Measurements from ENCODE around the gene SFXN1.
"Not testable (repeated sequence)": the region's sequence is repeated elsewhere in the genome, so short reads cannot be mapped to it uniquely, and the experiment has no call there.

The SFXN1 gene

DNA sequence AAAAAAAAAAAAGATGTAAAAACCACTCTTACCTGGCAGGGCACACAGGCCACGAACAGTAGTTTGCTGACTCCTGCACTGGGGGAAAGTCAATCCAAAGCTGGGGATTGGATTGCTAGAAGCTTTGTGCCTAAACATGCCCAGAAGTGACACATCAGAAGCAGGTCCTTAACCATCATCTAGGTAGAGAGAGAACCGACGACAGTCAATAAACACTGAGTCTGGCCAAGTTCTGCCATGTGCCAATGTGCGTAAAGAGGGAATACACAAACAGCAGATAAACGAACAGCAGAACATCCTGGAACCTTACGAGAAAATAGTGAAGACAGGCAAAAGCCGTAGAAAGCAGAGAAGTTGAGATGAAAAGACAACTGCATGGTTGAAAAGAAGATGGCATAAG is 14.9 kb downstream of the SFXN1 start:
- no peak for DNase-seq (ENCODE audit: low read depth in 2 of 2)
- TF ChIP-seq, protein P1, sequence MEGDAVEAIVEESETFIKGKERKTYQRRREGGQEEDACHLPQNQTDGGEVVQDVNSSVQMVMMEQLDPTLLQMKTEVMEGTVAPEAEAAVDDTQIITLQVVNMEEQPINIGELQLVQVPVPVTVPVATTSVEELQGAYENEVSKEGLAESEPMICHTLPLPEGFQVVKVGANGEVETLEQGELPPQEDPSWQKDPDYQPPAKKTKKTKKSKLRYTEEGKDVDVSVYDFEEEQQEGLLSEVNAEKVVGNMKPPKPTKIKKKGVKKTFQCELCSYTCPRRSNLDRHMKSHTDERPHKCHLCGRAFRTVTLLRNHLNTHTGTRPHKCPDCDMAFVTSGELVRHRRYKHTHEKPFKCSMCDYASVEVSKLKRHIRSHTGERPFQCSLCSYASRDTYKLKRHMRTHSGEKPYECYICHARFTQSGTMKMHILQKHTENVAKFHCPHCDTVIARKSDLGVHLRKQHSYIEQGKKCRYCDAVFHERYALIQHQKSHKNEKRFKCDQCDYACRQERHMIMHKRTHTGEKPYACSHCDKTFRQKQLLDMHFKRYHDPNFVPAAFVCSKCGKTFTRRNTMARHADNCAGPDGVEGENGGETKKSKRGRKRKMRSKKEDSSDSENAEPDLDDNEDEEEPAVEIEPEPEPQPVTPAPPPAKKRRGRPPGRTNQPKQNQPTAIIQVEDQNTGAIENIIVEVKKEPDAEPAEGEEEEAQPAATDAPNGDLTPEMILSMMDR (IDR thresholded peaks at IDR 0.05; ENCODE audit: low read depth, low read length) = no peak
- H3K4me3 ChIP-seq (replicated peaks in 1 of 2; ENCODE audit: low read depth in 2 of 2, low read length in 2 of 2) = no peak overlapping the region

DNA sequence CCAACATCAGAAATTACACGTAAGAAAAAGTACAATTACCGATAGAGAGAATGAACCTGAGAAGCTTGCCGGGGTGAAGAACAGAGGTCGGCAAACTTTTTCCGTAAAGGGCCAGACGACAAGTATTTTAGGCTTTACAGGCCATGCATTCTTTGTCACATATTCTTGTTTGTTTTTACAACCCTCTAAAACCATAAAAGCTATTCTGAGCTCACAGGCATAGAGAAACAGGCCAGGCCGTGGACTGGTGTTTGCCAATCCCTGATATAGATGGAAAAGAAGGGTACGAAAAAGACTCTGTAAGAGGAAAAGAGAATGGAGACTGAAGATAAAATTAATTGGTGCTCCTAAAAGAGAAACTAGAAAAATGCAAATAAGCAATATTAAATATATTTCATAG is 15.4 kb downstream of the SFXN1 start:
- TF ChIP-seq, protein P1 (IDR thresholded peaks at IDR 0.05; ENCODE audit: low read depth, low read length) = no peak
- no peak for DNase-seq (ENCODE audit: low read depth in 2 of 2)
- H3K4me3 ChIP-seq (replicated peaks in 1 of 2; ENCODE audit: low read depth in 2 of 2, low read length in 2 of 2) = no peak overlapping the region

DNA sequence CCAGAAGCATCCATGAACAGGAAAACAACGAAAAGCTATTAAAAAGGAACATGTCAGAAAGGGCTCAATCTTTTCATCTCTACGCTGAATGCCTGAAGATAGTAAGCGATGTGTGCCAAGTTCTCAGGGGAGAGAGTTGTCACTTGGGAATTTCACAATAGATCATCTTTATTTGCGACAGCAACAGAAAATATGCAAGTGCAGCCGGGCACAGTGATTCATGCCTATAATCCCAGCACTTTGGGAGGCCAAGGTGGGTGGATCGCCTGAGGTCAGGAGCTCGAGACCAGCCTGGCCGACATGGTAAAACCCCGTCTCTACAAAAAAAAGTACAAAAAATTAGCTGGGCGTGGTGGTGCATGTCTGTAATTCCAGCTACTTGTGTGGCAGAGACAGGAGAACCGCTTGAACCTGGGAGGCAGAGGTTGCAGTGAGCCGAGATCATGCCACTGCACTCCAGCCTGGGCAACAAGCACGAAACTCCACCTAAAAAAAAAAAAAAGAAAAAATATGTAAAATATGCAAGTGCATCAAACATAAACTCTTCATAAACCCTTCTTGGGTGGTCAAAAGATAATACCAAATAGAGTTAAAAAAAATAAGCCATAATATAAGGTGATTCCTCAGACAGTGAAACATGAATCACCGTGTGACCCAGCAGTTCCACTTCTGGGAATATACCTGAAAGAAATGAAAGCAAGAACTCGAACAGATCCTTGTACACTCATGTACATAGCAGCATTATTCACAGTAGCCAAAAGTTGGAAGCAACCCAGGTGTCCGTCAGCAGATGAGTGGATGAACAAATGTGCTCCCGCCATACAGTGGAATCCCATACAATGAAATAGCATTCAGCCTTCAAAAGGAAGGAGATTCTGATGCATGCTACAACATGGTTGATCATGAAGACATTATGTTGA is 16.2 kb downstream of the SFXN1 start:
- H3K4me3 ChIP-seq (replicated peaks in 1 of 2; ENCODE audit: low read depth in 2 of 2, low read length in 2 of 2) = no peak overlapping the region
- TF ChIP-seq, protein P1 (IDR thresholded peaks at IDR 0.05; ENCODE audit: low read depth, low read length) = no peak
- DNase-seq (ENCODE audit: low read depth in 2 of 2) = peak in 1 of 2 donors; percentile 52

DNA sequence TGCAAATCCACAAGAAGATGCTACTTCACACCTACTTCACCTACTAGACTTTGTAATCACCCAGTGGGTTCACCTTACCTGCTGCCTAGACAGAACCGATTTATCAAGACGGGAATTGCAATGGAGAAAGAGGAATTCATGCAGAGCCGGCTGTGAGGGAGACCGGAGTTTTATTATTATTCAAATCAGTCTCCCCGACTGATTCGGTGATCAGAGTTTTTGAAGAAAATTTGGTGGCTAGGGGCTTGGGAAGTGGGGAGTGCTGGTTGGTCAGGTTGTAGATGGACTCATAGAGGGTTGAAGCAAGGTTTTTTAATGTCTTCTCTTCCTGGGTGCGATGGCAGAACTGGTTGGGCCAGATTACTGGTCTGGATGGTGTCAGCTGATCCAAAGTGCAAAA is 23.4 kb downstream of the SFXN1 start:
- H3K4me3 ChIP-seq (replicated peaks in 1 of 2; ENCODE audit: low read depth in 2 of 2, low read length in 2 of 2) = no peak overlapping the region
- DNase-seq (ENCODE audit: low read depth in 2 of 2) = no peak
- TF ChIP-seq, protein P1 (IDR thresholded peaks at IDR 0.05; ENCODE audit: low read depth, low read length) = no peak

DNA sequence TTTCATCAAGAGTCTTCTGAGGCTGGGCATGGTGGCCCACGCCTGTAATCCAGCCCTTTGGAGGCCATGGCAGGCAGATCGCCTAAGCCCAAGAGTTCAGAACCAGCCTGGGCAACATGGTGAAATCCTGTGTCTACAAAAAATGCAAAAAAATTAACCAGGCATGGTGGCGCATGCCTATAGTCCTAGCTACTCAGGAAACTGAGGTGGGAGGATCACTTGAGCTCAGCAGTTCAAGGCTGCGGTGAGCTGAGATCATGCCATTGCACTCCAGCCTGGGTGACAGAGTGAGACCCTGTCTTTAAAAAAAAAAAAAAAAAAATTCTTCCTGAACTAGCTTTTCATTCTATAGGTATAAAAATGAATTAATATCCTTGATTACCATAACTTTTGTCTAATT is 29.3 kb downstream of the SFXN1 start:
- not testable (repeated sequence) for DNase-seq (ENCODE audit: low read depth in 2 of 2); H3K4me3 ChIP-seq (replicated peaks in 1 of 2; ENCODE audit: low read depth in 2 of 2, low read length in 2 of 2)

DNA sequence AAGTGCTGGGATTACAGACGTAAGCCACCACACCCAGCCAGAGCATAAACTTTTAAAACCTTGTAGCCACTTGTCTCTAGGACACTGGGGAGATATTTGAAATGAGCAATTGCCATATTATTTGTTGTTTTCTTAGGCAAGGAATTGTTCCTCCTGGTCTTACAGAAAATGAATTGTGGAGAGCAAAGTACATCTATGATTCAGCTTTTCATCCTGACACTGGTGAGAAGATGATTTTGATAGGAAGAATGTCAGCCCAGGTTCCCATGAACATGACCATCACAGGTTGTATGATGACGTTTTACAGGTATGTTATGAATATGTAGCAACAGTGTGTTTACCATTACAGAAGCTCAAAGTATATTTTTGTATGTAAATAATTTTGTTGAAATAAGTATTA is 30.5 kb downstream of the SFXN1 start:
- no peak overlapping the region for H3K4me3 ChIP-seq (replicated peaks in 1 of 2; ENCODE audit: low read depth in 2 of 2, low read length in 2 of 2)
- DNase-seq (ENCODE audit: low read depth in 2 of 2) = no peak
- TF ChIP-seq, protein P1 (IDR thresholded peaks at IDR 0.05; ENCODE audit: low read depth, low read length) = no peak

DNA sequence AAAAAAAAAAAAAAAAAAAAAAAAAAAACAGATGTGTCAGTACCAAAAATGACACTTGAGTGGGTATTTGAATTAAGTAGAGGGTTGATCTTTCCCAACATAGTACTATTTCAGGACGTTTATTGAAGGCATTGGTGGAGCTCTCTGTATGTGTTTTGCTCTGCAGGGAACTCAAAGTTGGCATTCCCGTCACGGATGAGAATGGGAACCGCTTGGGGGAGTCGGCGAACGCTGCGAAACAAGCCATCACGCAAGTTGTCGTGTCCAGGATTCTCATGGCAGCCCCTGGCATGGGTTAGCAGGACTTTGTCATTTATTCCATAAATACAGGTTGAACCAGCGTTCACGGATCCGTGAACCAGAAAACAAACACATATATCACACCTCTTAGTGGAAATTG is 34.9 kb downstream of the SFXN1 start:
- TF ChIP-seq, protein P1 (IDR thresholded peaks at IDR 0.05; ENCODE audit: low read depth, low read length) = no peak
- H3K4me3 ChIP-seq (replicated peaks in 1 of 2; ENCODE audit: low read depth in 2 of 2, low read length in 2 of 2) = no peak overlapping the region
- DNase-seq (ENCODE audit: low read depth in 2 of 2) = no peak
